Cardiac muscle cell (in vitro differentiated cells and primary cell): ENCODE results near the gene PTPRD. TPM values are rescaled to one million over a fixed set of nuclear protein-coding genes. Genes with fewer than 3 reads are reported as not detected.
A peak's percentile ranks its signal among the peaks of the same experiment; 100 is the strongest.

Source experiments
- DNase-seq, 2 donors: peaks; one replicate each; pipeline versions ENCODE4 v3.0.0 to v3.0.0-alpha.2; 2010 to 2017; ENCODE audit warnings: low read depth in 1 of 2, low spot score in 1 of 2
- H3K27ac ChIP-seq: fragments of 200-600 bp; sonication (generic); 2 replicates; pipeline ENCODE4 v1.5.1; 2016
- H3K27me3 ChIP-seq: fragments of 200-600 bp; sonication (generic); 2 replicates; pipeline ENCODE4 v1.6.0; 2016; ENCODE audit warnings: control low read depth
- H3K36me3 ChIP-seq: fragments of 200-600 bp; sonication (generic); 2 replicates; pipeline ENCODE4 v1.5.1; 2016; ENCODE audit warnings: control low read depth
- H3K4me1 ChIP-seq: fragments of 200-600 bp; sonication (generic); 2 replicates; pipeline ENCODE4 v1.8.1; 2017; ENCODE audit warnings: low read depth, mild to moderate bottlenecking, mixed run types
- H3K4me3 ChIP-seq: fragments of 200-600 bp; sonication (generic); 2 replicates; pipeline ENCODE4 v1.5.1; 2016; ENCODE audit warnings: mild to moderate bottlenecking
- H3K9me3 ChIP-seq: fragments of 200-600 bp; sonication (generic); 2 replicates; pipeline ENCODE4 v1.5.1; 2017; ENCODE audit warnings: low read depth, mild to moderate bottlenecking, control low read depth
- polyA plus RNA-seq: library from polyadenylated mRNA; unstranded; fragments of >200 nt; fragmentation: Nextera tagmentation; extraction: Ambion mirVana; gene quantifications from 2 replicates; pipeline ENCODE4 v1.2.1, GENCODE V29; 2016
- total RNA-seq: library from RNA; depleted of rRNA; stranded (reverse); fragments of >200 nt; gene quantifications from 2 replicates; pipeline ENCODE4 v1.2.3, GENCODE V29; 2016
- TF ChIP-seq, protein P1 (sequence below): IDR thresholded peaks from 2 replicates; pipeline ENCODE4 v1.5.1; 2012; ENCODE audit warnings: low read depth, mild to moderate bottlenecking, low read length

Gene PTPRD
- total and polyA plus RNA-seq, 2 experiments from 2014 or later, result 37.0 to 287 TPM

DNA sequence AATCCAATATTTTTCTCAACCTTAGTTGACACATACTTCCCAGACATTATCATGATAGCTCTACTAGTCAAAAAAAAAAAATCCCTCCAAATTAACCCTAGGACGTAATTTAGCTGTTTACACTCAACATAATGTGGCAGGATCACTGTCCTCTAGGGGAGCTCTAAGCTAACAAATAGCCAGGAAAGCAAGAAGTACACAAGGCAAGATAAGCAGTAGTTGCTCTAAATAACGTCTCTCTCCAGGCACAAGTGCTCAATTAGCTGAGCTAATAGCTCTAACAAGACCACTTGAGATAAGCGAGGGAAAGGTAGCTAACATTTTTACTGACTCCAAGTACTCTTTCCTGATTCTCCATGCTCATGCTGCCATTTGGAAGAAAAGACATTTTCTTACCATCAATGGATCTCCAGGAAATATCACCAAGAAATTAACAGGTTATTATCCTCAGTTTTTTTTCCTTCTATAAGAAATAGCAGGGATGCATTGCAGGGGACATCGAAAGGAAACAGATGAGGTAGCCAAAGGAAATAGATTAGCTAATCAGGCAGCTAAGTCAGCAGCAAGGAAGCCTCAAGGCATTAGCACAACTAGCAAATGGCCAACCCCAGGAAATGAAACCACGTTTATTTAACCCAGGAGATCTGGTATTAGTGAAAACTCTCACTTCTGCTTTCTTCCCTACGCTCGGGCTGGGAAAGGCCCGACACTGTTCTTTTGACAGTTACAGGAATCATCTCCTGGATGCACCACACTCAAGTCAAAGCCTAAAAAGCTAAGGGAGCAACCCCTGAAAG lies 614.1 kb downstream of the PTPRD start:
- peaks cover 44% of the 10 kb centered on the region for H3K27me3 ChIP-seq
- H3K27ac ChIP-seq, result no peak overlapping the region
- TF ChIP-seq, protein P1, sequence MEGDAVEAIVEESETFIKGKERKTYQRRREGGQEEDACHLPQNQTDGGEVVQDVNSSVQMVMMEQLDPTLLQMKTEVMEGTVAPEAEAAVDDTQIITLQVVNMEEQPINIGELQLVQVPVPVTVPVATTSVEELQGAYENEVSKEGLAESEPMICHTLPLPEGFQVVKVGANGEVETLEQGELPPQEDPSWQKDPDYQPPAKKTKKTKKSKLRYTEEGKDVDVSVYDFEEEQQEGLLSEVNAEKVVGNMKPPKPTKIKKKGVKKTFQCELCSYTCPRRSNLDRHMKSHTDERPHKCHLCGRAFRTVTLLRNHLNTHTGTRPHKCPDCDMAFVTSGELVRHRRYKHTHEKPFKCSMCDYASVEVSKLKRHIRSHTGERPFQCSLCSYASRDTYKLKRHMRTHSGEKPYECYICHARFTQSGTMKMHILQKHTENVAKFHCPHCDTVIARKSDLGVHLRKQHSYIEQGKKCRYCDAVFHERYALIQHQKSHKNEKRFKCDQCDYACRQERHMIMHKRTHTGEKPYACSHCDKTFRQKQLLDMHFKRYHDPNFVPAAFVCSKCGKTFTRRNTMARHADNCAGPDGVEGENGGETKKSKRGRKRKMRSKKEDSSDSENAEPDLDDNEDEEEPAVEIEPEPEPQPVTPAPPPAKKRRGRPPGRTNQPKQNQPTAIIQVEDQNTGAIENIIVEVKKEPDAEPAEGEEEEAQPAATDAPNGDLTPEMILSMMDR, result no peak
- no peaks in the 10 kb centered on the region for H3K9me3 ChIP-seq
- H3K4me1 ChIP-seq, result peaks cover 5% of the 10 kb centered on the region
- H3K4me3 ChIP-seq, result no peak overlapping the region
- peak in 1 of 2 donors; percentile 68 for DNase-seq
- H3K36me3 ChIP-seq, result no peaks in the 10 kb centered on the region

DNA sequence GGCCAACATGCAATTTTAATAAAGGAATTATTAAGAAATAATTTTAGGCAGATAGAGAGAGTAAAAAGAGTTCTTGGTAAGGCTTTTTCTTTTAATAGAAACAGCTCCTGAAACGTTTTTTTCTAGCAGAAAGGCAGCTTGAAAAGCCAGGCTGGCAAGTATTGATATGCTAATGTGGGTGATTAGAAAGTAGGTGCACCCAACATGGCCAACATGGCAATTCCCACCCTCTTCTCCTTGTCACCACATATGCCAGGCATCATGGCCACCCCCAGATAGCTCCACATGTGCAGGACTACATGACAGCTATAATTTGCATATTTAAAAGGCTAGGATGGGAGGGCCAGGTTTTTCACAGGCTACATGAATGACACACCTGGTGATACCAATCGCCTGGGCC lies 615.2 kb downstream of the PTPRD start:
- Histone ChIP-seq H3K27ac (no peak overlapping the region), H3K36me3 (no peaks in the 10 kb centered on the region), H3K27me3 (peaks cover 47% of the 10 kb centered on the region), H3K9me3 (no peaks in the 10 kb centered on the region), H3K4me3 (no peak overlapping the region), H3K4me1 (peaks cover 5% of the 10 kb centered on the region)
- TF ChIP-seq, protein P1, result no peak
- no peak for DNase-seq

DNA sequence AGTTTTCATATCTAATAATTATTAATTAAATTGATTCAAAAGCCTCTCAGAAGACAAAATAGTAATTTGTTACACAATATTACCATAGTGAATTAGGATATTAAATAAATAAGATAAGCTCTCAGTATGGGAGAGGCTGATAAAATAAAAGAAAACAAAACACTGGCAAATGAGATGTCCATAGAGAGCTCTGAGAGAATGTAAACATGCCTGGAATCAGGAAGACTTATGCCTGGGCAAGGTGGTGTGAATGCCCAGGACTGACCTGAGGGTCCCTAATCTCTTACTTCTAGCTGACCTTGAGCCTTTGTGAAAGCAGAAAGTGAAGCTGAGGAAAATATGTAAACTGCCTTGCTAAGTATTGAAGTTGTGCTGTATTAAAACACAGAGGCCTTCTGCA lies 616.5 kb downstream of the PTPRD start:
- no peak overlapping the region for H3K27ac ChIP-seq
- H3K27me3 ChIP-seq, result peaks cover 47% of the 10 kb centered on the region
- peaks cover 5% of the 10 kb centered on the region for H3K4me1 ChIP-seq
- no peak overlapping the region for H3K4me3 ChIP-seq
- H3K36me3 ChIP-seq, result no peaks in the 10 kb centered on the region
- DNase-seq, result no peak
- no peaks in the 10 kb centered on the region for H3K9me3 ChIP-seq
- TF ChIP-seq, protein P1, result no peak

DNA sequence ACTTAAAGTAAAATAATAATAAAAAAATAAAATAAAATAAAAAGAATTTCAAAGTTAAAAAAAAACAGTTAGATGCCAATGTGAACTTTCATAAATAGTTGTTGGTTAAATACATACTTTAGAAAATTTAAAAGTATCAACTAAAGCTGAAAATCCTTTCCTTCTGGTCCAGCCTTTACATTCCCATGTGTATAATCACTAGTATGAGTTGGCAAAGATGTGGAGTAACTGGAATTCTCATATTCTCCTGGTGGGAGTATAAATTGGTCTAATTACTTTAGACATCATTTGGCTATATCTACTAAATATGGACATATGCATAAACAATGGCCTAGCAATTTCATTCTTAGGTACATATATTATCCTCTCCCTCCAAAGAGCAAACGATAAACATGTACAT lies 619.9 kb downstream of the PTPRD start:
- Histone ChIP-seq H3K27ac (no peak overlapping the region), H3K4me1 (peaks cover 5% of the 10 kb centered on the region), H3K9me3 (no peaks in the 10 kb centered on the region), H3K27me3 (peaks cover 31% of the 10 kb centered on the region), H3K4me3 (no peak overlapping the region), H3K36me3 (no peaks in the 10 kb centered on the region)
- DNase-seq, result no peak
- TF ChIP-seq, protein P1, result no peak

DNA sequence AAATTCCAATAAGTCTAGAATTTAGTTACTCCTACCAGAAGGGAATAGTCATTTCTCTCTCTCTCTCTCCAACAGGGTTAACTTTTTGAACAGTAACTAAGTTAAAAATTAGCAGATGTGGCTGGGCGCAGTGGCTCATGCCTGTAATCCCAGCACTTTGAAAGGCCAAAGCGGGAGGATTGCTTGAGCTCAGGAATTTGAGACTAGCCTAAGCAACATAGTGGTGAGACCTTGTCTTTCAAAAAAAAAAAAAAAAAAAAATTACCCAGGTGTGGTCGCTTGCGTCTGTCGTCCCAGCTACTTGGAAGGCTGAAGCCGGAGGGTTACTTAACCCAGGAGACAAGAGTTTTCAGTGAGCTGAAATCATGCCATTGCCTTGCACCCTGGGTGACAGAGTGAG lies 639.7 kb downstream of the PTPRD start:
- Histone ChIP-seq H3K4me3 (no peak overlapping the region), H3K36me3 (no peaks in the 10 kb centered on the region), H3K27ac (no peak overlapping the region), H3K4me1 (no peaks in the 10 kb centered on the region), H3K9me3 (no peaks in the 10 kb centered on the region), H3K27me3 (no peaks in the 10 kb centered on the region)
- TF ChIP-seq, protein P1, result no peak
- DNase-seq, result no peak
